Stimulated activated CD8-positive, alpha-beta memory T cell treated with anti-CD3 and anti-CD28 coated beads, Interleukin-12 subunit alpha, Interleukin-12 subunit beta, amount 100 ng/mL, for 24 hours (primary cell): ENCODE measurements around the gene PLD3.

Source experiments
- DNase-seq: peaks from one replicate; pipeline ENCODE4 v3.0.0-alpha.2; 2020; ENCODE audit errors: extremely low read depth

The PLD3 gene

DNA sequence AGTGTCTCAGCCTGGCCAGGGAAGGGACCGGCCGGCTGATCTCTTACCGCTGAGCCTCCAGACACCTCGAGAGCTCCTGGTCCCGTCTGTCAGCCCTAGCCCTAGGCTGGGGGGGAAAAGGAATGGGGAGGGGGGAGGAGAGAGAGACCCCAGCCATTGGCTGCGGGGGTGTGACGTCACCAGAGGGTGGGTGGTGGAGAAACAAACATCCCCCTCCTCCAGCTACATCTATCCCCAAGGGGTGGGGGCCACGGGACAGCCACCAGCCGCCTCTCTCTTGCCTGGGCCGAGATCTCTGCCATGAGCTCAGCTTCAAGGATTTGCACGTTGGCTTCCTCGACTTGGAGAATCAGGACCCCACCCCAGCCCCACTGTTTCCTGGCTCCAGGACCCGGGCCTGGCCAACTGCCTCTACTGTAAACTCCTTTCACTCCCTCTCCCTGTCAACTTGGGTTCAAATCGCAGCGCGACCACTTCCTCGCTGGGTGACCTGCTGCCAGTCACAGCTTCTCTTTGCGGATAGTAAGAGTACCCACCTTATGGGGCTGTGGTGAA lies 64.9 kb downstream of the PLD3 start, which contains the start of gene PRX:
Gene PRX, minus strand, starts transcription at position 88 of the 555 bp plus-strand sequence. CDS start 5,446 bp downstream, outside the sequence.
- DNase-seq = no peak

DNA sequence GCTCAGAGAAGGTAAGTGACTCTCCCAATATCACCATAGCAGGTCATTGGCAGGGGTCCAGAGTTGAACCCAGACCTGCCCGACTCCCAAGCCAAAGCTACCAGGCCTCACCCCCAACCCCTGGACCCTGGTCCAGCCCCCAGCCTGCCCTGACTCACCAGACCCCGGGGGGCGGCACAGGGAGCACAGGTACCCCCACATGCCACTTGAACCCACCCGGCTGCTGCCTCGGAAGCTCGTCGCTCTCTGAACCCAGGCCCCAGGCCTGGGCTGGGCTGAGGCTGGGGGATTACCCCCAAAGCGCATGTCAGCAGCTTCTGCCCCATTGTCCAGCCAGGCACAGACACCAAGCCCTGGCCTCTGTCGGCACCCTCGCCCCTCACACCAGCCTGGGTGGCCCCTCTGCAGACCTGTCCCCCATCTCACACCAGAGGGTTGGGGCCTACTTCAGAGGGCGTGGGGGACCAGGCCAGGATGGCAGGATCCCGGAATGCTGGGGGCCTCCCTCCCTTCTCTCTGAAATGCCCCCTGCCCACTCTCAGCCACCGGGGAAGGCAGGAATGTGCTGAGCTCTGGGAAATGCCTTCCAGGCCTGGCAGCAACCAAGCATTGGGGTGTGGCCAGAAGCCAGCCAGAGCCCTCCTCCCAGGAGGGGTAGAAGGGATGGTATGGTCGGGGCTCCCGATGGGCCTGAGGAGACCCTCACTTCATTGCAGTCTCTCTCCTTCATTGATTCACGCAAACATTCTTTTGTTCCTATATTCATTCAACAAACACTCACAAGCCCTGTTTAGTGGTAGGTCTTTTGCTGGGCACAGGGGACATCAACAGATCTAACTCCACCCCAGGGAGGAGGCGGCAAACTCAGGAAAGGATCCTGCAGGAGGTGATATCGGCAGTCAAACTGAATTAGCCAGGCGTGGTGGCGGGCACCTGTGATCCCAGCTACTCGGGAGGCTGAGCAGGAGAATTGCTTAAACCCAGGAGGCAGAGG lies 66.3 kb downstream of the PLD3 start:
- DNase-seq = no peak

DNA sequence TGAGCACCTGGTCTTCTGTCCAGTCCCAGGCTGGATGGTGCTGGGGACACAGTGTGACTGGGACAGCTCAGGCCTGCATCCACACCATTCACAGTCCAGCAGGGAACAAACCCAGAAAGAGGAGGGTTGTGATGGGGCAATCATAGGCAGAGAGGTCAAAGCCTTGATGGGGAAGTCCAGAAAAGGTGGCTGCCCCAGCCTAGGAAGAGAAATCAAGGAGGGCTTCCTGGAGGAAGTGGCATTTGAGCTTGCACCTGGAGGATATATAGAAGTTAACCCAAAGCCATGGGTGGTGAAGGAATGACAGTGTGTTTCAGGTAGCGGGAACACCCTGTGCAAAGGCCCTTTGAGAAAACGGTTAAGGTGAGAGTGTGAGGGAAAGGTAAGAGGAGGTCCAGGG lies 67.3 kb downstream of the PLD3 start:
- DNase-seq = no peak

DNA sequence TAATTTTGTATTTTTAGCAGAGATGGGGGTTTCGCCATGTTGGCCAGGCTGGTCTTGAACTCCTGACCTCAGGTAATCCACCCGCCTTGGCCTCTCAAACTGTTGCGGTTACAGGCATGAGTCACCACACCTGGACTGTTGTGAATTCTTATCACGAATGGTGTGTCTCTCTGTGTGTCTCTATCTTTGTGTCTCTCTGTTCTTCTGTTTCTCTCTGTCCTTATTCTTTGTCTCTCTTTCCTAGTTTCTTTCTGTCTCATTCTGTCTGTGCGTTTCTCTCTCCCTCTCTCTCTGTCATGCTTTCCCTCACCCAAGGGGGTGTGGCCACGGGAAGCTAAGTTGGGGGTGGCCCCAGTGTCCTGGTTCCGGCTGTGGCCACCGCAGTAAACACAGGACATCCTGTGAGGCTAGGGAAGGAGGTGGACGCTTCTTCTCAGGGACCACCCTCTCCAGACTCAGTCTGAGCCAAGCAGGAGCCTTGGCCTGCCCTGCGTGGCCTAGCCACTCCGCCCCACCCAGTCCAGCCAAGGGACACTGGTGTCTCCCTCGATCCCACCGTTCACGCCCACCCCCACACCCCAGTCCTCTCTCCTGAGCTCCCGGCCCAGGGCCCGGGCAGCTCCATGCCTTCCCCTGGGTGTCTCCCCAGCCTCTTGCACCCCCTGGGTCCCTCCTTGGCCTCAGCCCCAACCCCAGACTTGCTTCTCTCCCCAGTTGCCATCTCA lies 68.6 kb downstream of the PLD3 start:
- no peak for DNase-seq

DNA sequence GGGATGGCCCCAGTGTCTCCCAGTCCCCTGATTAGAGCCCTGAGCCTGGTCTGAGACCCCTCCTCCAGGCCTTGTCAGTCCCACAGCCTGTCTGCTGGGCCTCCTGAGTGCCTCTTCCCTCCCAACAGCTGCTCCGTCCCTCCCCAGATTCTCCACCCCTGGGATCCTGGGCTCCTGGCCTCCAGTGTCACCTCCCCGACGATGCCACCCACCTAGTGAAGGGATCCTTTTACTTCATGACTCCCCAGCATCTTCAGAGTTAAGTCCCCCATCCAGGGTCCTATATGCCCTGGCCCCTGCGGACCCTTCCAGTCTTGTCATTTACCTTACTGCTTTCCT lies 69.1 kb downstream of the PLD3 start:
- DNase-seq = no peak

DNA sequence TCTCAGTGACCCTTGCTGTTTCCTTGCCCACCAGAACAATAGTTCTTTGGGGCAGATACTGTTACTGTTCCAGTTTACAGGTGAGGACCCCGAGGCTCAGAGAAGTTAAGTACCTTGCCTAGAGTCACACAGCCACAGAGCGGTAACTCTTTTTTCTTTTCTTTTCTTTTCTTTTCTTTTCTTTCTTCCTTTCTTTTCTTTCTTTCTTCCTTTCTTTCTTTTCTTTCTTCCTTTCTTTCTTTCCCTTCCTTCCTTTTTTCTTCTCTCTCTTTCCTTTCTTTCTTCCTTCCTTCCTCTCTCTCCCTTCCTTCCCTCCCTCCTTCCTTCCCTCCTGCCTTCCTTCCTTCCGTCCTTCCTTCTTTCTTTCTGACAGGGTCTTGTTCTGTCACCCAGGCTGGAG lies 69.5 kb downstream of the PLD3 start:
- DNase-seq = no peak

DNA sequence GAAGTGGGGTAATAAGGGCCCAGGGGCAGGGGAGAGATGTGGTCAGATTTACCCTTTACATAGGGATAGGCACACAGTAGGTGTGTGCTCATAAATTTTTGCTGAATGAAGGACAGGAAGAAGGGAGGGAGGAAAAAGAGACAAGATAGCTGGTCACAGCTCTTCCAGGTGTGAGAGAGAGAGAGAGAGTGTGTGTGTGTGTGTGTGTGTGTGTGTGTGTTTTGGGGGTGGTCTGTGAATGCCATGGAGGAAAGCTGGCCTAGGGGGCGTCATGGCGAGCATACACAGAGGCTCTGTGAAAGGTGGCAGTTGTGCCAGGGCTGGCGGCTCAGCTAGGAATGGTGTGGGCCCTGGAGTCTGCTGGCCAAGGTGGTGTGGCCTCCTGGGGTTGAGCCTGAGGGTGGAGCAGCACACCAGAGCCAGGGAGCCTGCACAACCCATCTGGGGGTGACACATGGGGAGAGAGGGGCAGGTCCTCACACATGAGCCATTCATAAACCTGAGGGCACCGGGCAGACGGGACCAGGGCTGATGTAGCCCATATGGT lies 70.6 kb downstream of the PLD3 start:
- no peak for DNase-seq

DNA sequence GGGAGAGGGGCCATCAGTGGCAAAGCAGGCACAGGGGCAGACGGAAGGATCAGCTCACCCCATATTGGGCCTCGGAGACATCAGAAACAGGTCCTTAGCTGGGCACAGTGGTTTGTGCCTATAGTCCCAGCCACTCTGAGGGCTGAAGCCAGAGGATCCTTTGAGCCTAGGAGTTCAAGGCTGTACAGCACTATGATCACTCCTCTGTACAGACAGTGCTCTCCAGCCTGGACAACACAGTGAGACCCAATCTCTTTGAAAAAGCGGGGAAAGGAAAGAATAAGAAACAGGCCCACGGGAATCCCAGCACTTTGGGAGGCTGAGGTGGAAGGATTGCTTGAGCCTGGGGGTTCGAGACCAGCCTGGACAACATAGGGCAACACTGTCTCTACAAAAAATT lies 71.3 kb downstream of the PLD3 start:
- no peak for DNase-seq

DNA sequence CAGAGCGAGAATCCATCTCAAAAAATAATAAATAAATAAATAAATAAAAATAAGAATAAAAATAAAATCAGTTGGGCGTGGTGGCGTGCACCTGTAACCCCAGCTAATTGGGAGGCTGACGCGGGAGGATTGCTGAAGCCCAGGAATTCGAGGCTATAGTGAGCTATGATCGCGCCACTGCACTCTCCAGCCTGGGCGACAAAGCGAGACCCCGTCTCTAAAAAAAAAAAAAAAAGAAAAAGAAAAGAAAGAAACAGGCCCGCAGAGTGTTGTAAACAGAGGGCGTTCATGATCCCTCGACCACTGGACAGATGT lies 71.9 kb downstream of the PLD3 start:
- DNase-seq = no peak

DNA sequence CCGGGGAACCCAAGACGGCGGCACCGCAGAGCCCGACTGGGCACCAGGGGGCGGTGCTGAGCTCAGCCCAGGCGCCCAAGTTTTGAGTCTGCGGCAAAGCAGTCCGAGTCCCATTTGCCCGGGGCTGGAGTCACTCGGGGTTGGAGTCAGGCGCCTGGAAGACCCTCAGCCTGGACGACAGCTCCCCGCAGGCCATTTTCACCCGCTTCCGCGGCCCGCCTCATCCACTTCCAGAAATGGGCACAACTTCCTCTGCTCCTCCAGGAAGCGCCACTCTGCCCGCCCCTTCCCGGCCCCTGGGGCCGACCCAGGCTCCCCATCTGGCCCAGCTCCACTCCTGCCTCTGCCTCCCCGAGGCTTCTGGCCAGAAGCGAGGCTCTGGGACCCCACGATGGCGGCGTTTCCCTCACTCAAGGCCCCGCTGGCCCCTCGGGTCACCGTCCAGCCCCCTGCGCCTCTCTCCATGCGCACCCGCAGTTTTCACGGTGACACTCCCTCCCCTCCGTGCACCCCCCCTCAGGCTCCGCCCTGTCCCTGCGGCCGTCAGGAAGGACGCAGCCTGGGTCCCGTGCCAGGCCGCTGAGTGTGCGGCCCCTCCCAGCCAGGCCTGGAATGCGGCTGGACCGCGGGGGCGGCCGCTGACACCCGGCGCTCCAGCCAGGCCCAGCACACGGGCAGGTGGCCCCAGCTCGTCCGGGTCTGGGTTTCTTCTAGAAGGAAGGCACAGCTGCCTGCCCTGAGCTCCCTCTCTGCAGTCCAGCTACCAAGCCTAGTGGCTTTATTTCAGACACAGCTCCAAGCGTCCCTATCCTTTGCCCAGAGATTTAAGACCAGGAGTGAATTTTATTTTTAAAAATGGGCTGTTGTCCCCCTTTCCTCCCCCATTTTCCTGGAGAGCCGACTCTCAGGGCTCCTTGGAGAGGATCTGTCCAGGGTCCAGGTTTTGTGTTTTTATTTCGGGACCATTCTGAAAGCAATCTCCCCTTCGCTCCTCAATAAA lies 72.6 kb downstream of the PLD3 start:
- peak; percentile 33 for DNase-seq

DNA sequence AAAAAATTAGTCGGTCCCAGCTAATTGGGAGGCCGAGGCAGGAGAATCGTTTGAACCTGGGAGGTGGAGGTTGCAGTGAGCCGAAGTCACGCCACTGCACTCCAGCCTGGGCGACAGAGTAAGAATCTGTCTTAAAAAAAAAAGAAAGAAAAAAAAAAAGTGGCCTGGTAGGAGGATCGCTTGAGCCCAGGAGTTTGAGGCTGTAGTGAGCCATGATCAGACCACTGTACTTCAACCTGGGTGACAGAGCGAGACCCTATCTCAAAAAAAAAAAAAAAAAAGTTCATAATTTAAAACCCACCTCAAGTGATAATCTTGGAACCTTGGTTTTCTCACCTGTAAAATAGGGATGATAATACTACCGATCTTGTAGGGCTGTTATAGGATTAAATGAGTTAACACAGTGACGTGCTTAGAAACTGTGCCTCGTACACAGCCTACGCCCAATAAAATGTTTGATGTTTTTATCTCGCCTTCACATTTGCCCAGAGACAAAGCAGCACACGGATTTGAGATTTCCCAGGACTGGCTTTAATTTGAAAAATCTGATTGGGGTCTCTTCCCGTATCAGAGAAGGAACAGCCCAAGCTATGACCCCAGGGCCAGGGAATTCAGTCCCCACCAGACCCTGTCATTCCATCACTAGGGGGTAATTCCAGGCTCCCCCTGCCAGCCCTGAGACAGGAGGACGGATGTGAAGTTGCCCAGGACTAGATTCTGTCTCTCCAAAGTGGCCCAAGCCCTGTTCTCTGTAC lies 73.7 kb downstream of the PLD3 start:
- no peak for DNase-seq

DNA sequence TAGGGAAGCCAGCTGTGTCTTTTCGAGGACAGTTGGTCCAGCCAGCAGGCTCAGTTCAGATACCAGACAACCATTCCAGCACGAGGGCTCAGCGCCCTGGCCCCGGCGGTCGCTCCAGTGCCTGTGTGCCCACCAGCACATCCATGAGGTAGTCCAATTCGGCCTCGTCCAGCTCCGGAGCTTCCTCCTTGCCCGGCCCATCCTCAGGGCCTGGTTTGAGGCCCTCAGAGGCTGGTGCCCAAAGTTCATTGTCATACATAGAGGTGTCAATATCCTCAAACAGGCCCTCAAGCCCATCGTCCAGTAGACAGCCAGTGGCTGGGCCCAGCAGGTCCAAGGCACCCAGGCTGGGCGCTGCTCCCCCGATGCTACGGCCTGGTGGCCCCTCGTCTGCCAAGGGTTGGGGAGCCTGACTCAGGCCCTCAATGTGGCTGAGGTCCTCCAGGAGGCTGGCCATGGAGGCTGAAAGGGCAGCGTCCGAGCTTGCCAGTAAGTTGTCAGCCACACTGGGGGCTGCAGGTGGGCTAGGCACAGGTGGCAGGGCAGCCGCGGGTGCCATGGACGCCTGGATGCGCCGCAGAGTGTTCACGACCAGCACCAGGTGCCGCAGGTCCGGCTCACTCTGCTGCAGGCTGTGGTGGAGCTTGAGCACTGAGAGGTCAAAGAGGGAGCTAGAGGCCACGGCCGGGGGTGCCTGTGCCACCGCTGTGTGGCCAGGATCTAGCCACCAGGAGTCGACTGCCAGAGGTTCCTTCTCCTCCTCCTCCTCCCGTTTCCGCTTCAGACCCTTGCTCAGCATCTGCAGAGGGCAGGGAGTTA lies 74.5 kb downstream of the PLD3 start:
- no peak for DNase-seq

DNA sequence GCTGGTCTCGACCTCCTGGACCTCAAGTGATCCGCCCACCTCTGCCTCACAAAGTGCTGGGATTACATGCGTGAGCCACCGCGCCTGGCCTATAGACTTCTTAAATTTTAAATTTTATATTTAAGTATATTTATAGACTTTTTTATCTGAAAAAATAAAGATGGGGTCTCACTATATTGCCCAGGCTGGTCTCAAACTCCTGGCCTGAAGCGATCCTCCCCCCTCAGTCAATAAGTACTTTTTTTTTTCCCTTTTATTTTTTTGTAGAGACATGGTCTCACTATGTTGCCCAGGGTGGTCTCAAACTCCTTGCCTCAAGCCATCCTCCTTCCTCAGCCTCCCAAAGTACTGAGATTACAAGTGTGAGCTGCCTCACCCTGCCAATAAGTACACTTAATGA lies 75.4 kb downstream of the PLD3 start:
- no peak for DNase-seq

DNA sequence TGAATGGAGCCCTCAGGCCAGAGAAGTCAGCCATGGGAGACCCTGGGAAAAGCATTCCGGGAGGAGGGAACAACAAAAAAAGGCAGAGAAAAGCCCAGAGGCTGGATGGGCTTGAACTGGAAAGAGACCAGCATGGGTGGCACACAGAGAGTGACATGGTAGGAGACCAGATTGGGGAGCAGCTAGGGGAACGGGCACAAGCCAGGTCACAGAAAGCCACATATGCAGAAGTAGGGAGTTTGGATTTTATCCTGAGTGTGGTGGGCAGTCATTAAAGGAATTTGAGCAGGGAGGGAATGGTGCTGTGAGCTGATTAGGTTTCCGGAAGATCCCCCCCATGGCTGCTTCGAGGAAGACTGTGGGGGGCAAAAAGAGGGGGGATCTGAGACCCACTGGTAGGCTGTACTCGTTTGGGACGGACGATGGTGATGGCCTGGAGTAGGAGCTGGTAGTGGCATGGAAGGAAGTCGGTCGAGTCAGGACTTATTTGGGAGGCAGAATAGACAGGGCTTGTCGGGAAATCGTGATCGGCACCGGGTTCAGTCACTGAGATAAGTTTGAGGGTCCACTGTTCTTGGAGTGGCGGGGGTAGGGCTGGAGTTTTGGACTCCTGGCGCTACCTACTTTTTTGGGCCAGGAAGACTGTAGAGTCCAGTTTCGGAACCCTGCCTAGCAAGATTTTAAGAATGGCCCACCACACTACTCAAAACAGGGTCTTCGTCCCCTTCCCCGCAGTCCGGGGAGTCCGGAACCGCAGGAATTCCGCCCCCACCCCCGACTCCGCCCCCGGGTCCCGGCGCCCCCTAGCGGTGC lies 76.3 kb downstream of the PLD3 start:
- no peak for DNase-seq

DNA sequence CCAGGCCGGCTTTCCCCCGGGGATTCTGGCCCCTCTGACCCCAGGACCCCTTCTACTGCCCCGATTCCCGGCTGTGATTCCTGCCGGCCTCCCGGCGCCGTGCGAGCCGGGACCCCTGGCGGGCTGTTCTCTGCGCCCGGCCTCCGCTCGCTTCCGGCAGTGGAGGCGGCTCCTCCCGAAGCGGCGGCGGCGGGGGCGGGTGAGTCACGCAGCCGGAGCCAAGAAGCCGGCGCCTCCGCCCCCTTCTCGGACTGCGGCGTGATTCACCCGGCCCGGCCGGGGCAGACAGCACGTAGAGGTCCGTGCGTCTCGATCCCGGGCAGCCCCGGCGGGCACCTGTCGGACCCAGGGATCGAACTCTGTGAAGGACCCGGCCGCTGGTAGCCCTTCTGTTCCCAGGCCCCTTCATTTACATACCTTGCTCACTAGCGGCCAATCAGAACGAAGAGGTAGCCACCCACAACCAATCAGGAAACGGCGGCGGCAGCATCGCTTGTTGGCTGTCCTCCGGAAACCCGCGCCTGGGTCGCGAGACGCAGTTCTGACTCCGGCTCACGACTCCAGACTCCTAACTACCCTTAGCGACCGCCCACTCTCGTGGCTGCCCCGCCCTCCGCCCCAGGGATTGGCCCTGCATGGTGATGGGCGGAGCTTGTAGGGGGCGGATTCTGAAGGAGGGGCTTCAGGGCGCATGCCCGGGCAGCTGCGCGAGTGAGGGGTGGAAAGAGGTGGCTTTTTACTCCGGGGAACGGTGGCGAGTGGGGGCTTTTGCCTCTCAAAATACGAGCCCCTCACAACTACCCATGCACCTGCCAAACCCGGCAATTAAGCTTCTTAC lies 77.2 kb downstream of the PLD3 start, which contains the start of gene SERTAD1:
Gene SERTAD1, minus strand, starts transcription at position 543 of the 838 bp plus-strand sequence. CDS start 2,446 bp downstream, outside the sequence.
- DNase-seq = peak; percentile 100
